ENCODE data around the gene EPGN.
"Not testable (repeated sequence)": the region's sequence is repeated elsewhere in the genome, so short reads cannot be mapped to it uniquely, and the experiment has no call there.

EPGN gene

GRCh38 chr4:74330295-74330750 is 22.1 kb downstream of the EPGN start:
- in situ Hi-C loops (cut with HindIII; ENCODE audit: low pct_ligation_motif_present, low pct_unique_long_range_greater_than_20kb, low sequenced_read_pairs) = no loop called here
- DNase-seq = no peak

DNA sequence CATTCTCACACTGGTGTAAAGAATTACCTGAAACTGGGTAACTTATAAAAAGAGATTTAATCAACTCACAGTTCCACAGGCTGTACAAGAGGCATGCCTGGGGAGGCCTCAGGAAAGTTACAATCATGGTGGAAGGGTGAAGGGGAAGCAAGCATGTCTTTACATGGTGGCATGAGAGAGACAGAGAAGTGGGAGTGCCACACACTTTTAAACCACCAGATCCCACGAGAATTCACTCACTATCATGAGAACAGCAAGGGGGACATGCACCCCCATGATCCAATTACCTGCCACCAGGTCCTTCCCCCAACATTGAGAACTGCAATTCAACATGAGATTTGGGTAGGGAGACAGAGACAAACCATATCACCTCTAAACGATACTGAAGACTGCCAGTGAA is 23.0 kb downstream of the EPGN start:
- in situ Hi-C loops (cut with HindIII; ENCODE audit: low pct_ligation_motif_present, low pct_unique_long_range_greater_than_20kb, low sequenced_read_pairs) = no loop called here
- no peak for DNase-seq

DNA sequence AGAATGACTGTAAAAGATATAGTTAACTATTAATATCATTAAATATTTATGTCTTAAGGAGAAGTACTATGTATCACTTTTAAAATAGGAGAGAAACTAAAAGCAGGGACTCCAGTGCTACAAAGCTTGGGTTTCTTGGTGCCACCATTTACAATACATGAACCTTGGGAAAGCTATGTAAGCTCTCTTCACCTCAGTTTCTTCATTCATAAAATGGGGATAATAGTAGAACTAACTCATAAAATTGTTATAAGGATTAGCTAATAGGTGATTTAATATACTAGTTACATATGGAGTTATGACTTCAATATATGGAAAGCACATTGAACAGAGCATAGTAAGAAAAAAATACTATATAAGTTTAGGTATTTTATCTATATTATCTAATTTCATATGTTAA is 23.7 kb downstream of the EPGN start:
- in situ Hi-C loops (cut with HindIII; ENCODE audit: low pct_ligation_motif_present, low pct_unique_long_range_greater_than_20kb, low sequenced_read_pairs) = no loop called here
- DNase-seq = no peak

GRCh38 chr4:74334636-74335035 is 26.4 kb downstream of the EPGN start:
- in situ Hi-C loops (cut with HindIII; ENCODE audit: low pct_ligation_motif_present, low pct_unique_long_range_greater_than_20kb, low sequenced_read_pairs) = no loop called here

GRCh38 chr4:74335341-74336021 is 27.2 kb downstream of the EPGN start:
- in situ Hi-C loops (cut with HindIII; ENCODE audit: low pct_ligation_motif_present, low pct_unique_long_range_greater_than_20kb, low sequenced_read_pairs) = no loop called here
- no peak for DNase-seq

More at GRCh38 chr4:74334636-74335035, 26.4 kb downstream of the EPGN start:
- no peak for DNase-seq

- in situ Hi-C loops (cut with HindIII; ENCODE audit: low pct_ligation_motif_present, low pct_unique_long_range_greater_than_20kb, low sequenced_read_pairs) = no loop called here
- no peak for DNase-seq
These were observed 30.6 kb downstream of the EPGN start for GRCh38 chr4:74338792-74339333.

DNA sequence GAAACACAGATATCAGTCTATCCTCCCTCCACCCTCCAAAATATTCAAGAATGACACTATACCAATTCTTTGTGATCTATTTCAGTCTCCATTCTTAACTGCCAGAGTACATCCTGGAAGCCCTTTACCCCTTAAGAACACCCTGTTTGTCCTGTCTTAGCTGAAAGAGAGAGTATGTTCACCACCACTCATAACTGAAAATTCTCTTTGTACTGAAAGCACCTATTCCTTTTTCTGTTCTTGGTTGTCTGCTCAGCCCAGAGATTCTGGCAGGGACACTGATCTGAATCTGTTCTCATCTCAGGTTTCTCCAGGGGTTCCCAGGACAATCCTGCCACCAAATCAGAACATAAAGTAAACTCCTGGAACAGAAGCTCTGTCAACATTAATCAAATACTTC is 31.2 kb downstream of the EPGN start:
- DNase-seq = no peak
- in situ Hi-C loops (cut with HindIII; ENCODE audit: low pct_ligation_motif_present, low pct_unique_long_range_greater_than_20kb, low sequenced_read_pairs) = no loop called here

GRCh38 chr4:74340421-74340820 is 32.2 kb downstream of the EPGN start:
- DNase-seq; in situ Hi-C loops (cut with HindIII; ENCODE audit: low pct_ligation_motif_present, low pct_unique_long_range_greater_than_20kb, low sequenced_read_pairs): not testable (repeated sequence)

GRCh38 chr4:74344031-74344430 is 35.8 kb downstream of the EPGN start:
- in situ Hi-C loops (cut with HindIII; ENCODE audit: low pct_ligation_motif_present, low pct_unique_long_range_greater_than_20kb, low sequenced_read_pairs) = no loop called here
- no peak for DNase-seq

DNA sequence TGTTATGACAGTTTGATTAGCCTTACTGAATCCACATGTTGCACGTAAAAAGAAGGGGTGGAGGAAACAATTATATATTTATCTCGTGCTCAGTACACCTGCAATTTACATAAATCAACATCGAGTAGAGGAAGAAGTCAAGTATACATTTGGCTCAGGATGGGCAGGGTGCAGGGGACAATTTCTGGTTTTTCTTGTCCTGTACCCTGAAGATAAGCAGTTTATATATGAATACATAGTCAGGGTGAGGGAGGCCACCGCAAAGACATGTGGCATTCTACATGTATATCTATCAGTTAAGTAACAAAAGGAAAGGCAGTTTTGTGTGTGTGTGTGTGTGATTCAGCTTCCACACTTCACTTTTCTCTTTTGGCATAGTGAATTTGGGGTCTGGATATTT is 45.6 kb downstream of the EPGN start:
- DNase-seq = no peak
- in situ Hi-C loops (cut with HindIII; ENCODE audit: low pct_ligation_motif_present, low pct_unique_long_range_greater_than_20kb, low sequenced_read_pairs) = no loop called here

- no peak for DNase-seq
- in situ Hi-C loops (cut with HindIII; ENCODE audit: low pct_ligation_motif_present, low pct_unique_long_range_greater_than_20kb, low sequenced_read_pairs) = no loop called here
These were observed 49.7 kb downstream of the EPGN start for GRCh38 chr4:74357965-74358364.

DNA sequence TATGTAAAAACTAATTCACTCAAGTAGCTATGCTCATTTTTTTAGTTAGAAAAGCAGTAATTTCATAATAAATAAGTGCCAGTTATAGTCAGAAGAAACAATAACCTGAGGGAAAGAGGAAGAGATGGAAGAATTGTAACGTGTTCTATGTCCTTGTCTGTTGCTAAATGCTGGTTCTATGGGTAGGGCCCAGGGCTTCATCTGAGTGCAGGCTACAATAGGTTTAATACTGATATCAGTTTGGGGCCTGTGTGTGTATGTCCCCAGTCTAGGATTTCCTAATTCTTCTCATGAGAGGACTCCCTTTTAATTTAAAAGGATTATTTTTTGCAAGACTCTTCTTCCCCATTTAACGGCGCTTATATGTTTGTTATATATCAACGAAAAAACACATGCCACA is 53.4 kb downstream of the EPGN start:
- no peak for DNase-seq
- in situ Hi-C loops (cut with HindIII; ENCODE audit: low pct_ligation_motif_present, low pct_unique_long_range_greater_than_20kb, low sequenced_read_pairs) = no loop called here

GRCh38 chr4:74362347-74362746 is 54.1 kb downstream of the EPGN start:
- DNase-seq = no peak
- in situ Hi-C loops (cut with HindIII; ENCODE audit: low pct_ligation_motif_present, low pct_unique_long_range_greater_than_20kb, low sequenced_read_pairs) = no loop called here

DNA sequence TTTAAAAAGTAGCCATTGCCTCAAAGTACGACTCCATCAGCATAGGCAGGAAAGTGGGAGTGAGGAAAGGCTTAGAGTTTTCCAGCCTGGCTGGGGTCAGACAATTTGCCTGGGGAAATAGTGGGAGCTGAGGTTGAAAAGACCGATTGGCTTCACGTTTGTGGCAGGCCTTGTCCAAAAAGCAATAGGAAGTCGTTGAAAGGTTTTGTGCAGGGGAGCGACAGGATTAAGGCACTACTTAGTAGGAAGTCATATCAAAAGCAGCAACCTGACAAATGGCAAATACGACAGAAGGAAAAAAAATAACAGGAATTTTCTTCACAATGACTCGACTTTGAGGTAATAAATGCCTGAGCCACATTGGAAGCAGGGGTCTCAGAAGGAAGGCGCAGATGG is 56.0 kb downstream of the EPGN start:
- DNase-seq = no peak
- in situ Hi-C loops (cut with HindIII; ENCODE audit: low pct_ligation_motif_present, low pct_unique_long_range_greater_than_20kb, low sequenced_read_pairs) = no loop called here

DNA sequence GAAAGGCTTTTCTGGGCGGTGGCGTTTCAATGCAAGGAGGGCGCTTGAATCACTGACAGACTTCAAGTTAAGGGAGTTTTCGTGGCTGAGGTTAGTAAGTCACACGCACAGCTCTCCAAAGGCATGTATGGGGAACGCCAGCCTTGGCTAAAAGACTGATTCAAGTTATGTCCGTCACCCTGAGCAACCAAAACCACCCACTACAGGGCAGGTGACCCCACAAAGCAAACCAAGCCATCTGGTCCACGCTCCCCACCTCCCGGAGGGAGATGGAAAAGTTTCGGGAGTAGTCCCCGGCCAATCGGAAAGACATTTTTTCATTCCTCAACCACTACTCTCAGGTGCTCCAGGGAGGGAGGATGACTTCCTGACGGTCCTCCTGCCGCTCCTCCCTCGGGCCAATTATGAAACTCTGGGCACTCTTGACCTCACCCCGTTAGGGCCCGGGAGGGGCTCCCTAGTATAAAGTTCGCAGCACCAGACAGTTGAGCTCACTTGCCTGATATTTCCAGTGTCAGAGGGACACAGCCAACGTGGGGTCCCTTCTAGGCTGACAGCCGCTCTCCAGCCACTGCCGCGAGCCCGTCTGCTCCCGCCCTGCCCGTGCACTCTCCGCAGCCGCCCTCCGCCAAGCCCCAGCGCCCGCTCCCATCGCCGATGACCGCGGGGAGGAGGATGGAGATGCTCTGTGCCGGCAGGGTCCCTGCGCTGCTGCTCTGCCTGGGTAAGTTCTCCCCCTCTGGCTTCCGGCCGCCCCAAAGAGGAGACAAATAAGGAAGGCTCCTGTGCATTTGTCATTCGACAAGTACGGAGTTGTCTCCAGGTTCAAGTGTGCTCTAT is 56.6 kb downstream of the EPGN start, which contains the start of gene EREG:
Gene EREG (plus strand): TSS at position 494 of the 840 bp plus-strand sequence. CDS start 164 bp downstream, at position 658.
- peak; percentile 57 for DNase-seq
- in situ Hi-C loops (cut with HindIII; ENCODE audit: low pct_ligation_motif_present, low pct_unique_long_range_greater_than_20kb, low sequenced_read_pairs) = no loop called here

DNA sequence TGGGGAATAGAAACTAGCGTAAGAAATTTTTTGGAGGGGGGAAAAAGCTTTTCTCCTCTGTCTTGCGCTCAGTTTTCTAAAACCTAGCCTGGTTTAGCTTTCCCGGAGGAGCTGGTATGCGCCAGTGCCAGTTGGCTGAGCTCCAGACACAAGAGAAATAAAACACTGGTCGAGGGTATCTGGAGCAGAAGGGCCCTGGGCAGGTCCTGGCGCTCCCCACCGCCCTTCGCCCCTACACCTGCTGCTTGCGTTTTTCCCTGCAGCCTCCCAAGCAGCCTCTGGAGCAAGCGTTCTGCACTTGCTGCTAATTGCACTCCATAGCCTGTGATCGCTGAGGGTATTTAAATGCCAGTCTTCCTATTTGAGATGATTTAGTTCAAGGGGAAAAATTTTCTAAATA is 57.5 kb downstream of the EPGN start:
- in situ Hi-C loops (cut with HindIII; ENCODE audit: low pct_ligation_motif_present, low pct_unique_long_range_greater_than_20kb, low sequenced_read_pairs) = no loop called here
- peak; percentile 43 for DNase-seq

Data from ACHN (cell line).